ENCODE results near the gene PRMT1. TPM values are rescaled to one million over a fixed set of nuclear protein-coding genes. Genes with fewer than 3 reads are reported as not detected.

The PRMT1 gene
- total and polyA plus RNA-seq, 9 of the 15 experiments (the other 6 are each of a cell fraction or from before 2014, with no cell fraction given), result 13.3 to 464 (median 326) TPM

GRCh38 chr19:49640113-49640898 is 36.8 kb upstream of the PRMT1 start, which contains the start of gene RRAS (continued):
- TF ChIP-seq THAP12 (CRISPR knock-in tag; IDR thresholded peaks at IDR 0.05) (no peak), SRSF3 (IDR thresholded peaks at IDR 0.05; ENCODE audit: insufficient read depth, low read length) (no peak), LCOR (CRISPR knock-in tag; IDR thresholded peaks at IDR 0.05) (peak; percentile 78; the same call in 1 of the 2 replicates), SP2 (IDR thresholded peaks at IDR 0.05; ENCODE audit: extremely low read depth, low read depth, low read length, poor library complexity, severe bottlenecking) (no peak), LARP7 (IDR thresholded peaks at IDR 0.05) (no peak), TEAD2 (tag; IDR thresholded peaks at IDR 0.05) (peak; percentile 85), COPS2 (conservative IDR thresholded peaks at IDR 0.05) (no peak), PTBP1 (IDR thresholded peaks at IDR 0.05; ENCODE audit: low read depth, low read length) (no peak), ZNF282 (CRISPR knock-in tag; IDR thresholded peaks at IDR 0.05) (no peak), CREB1 (IDR thresholded peaks at IDR 0.05) (no peak), CREB1 (CRISPR knock-in tag; IDR thresholded peaks at IDR 0.05) (peak; percentile 70; the same call in 1 of the 2 replicates), ZNF408 (CRISPR knock-in tag; IDR thresholded peaks at IDR 0.05; ENCODE audit: low read depth) (no peak), CHCHD3 (CRISPR knock-in tag; IDR thresholded peaks at IDR 0.05) (no peak), RBFOX2 (IDR thresholded peaks at IDR 0.05; ENCODE audit: low read depth, low read length) (peak; percentile 89), TBP (optimal IDR thresholded peaks at IDR 0.05; ENCODE audit: low read depth, low read length) (peak; percentile 86), PTTG1 (tag; IDR thresholded peaks at IDR 0.05; ENCODE audit: low read depth) (no peak), ZNF354B (CRISPR knock-in tag; IDR thresholded peaks at IDR 0.05) (no peak), GABPB1 (CRISPR knock-in tag; IDR thresholded peaks at IDR 0.05) (peak; percentile 85; the same call in 1 of the 2 replicates), KHSRP (IDR thresholded peaks at IDR 0.05) (no peak), ZFX (CRISPR knock-in tag; IDR thresholded peaks at IDR 0.05) (peak; percentile 80), ZNF444 (CRISPR knock-in tag; IDR thresholded peaks at IDR 0.05) (no peak), ZBTB2 (IDR thresholded peaks at IDR 0.05) (peak; percentile 86), GATAD2B (IDR thresholded peaks at IDR 0.05; ENCODE audit: borderline replicate concordance) (no peak), RUNX1 (IDR thresholded peaks at IDR 0.05; ENCODE audit: low read depth) (no peak), ZNF3 (CRISPR knock-in tag; IDR thresholded peaks at IDR 0.05) (no peak)
- TF ChIP-seq, protein P1, sequence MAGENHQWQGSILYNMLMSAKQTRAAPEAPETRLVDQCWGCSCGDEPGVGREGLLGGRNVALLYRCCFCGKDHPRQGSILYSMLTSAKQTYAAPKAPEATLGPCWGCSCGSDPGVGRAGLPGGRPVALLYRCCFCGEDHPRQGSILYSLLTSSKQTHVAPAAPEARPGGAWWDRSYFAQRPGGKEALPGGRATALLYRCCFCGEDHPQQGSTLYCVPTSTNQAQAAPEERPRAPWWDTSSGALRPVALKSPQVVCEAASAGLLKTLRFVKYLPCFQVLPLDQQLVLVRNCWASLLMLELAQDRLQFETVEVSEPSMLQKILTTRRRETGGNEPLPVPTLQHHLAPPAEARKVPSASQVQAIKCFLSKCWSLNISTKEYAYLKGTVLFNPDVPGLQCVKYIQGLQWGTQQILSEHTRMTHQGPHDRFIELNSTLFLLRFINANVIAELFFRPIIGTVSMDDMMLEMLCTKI (IDR thresholded peaks at IDR 0.05; ENCODE audit: partially characterized antibody), result no peak
